GM12878 (cell line): ENCODE measurements around the gene SLC46A2. TPM values are rescaled to one million over a fixed set of nuclear protein-coding genes. Genes with fewer than 3 reads are reported as not detected.

Experiments
- ATAC-seq: fragments of 200-7000 bp; cut with Tn5 transposase; 3 replicates; pipeline ENCODE4 v1.9.1; 2020; ENCODE audit warnings: mild to moderate bottlenecking, moderate library complexity
- BruUV-seq: library from RNA; stranded (reverse); fragments of 400-500 nt; replicated peaks from 2 replicates; lab custom pipeline; 2021; lab: Mats Ljungman, UMichigan
- CTCF ChIA-PET: fragments of 300-600 bp; sonication (Branson Sonifier 250); formaldehyde crosslinking; extraction: SDS; loops from one replicate; lab custom pipeline; 2021; ENCODE audit warnings: inconsistent platforms; lab: Yijun Ruan, JAX
- POLR2A ChIA-PET: fragments of 350-600 bp; formaldehyde crosslinking; extraction: SDS; loops from one replicate; lab custom pipeline; 2021; ENCODE audit warnings: inconsistent platforms; lab: Charles Lee
- RAD21 ChIA-PET: fragments of 300-600 bp; sonication (Branson Sonifier 250); formaldehyde crosslinking; loops from one replicate; lab custom pipeline; 2023; ENCODE audit warnings: antibody characterized with exemption; ENCODE audit not compliant: unreplicated experiment; lab: Charles Lee
- SMC1A ChIA-PET: fragments of 300-600 bp; sonication (Branson Sonifier 250); formaldehyde crosslinking; loops from one replicate; lab custom pipeline; 2023; ENCODE audit not compliant: unreplicated experiment, uncharacterized antibody; lab: Charles Lee
- DNase-seq: peaks from one replicate; pipeline ENCODE4 v3.0.0-alpha.2; 2011; ENCODE audit warnings: low read depth, low spot score
- FAIRE-seq: peaks from 3 replicates; lab custom pipeline; 2011; peaks lifted over from hg19 to GRCh38; lab: Jason Lieb, UNC
- H2AFZ ChIP-seq: 2 replicates; pipeline ENCODE4 v1.6.0; 2011; ENCODE audit warnings: low read depth, low read length, control low read depth; ENCODE audit not compliant: control insufficient read depth
- H3K27ac ChIP-seq: 2 replicates; pipeline ENCODE4 v1.5.1; 2011; ENCODE audit warnings: control low read depth; ENCODE audit not compliant: control insufficient read depth, insufficient read depth
- H3K27me3 ChIP-seq, 2 experiments: replicated peaks in 1 of 2; 2 replicates each; pipeline versions ENCODE4 v1.6.0 to v1.6.1; 2011; ENCODE audit warnings: low read length in 1 of 2; ENCODE audit not compliant: control insufficient read depth in 2 of 2, insufficient read depth in 2 of 2
- H3K36me3 ChIP-seq, 2 experiments: 2 replicates each; pipeline ENCODE4 v1.5.1; 2011; ENCODE audit warnings: low read length in 1 of 2; ENCODE audit not compliant: control insufficient read depth in 2 of 2, insufficient read depth in 2 of 2
- H3K4me1 ChIP-seq: 2 replicates; pipeline ENCODE4 v1.6.1; 2011; ENCODE audit warnings: mild to moderate bottlenecking, low read length, moderate library complexity, mixed read lengths; ENCODE audit not compliant: control insufficient read depth, insufficient read depth
- H3K4me2 ChIP-seq: 2 replicates; pipeline ENCODE4 v1.6.0; 2011; ENCODE audit warnings: control low read depth; ENCODE audit not compliant: control insufficient read depth, insufficient read depth
- H3K4me3 ChIP-seq: fragments of 200-600 bp; sonication (generic); 2 replicates; pipeline ENCODE4 v1.5.1; 2016
- H3K79me2 ChIP-seq: 2 replicates; pipeline ENCODE4 v1.6.0; 2011; ENCODE audit warnings: low read length; ENCODE audit not compliant: control insufficient read depth, insufficient read depth
- H3K9ac ChIP-seq: 2 replicates; pipeline ENCODE4 v1.8.0; 2011; ENCODE audit warnings: low read length, control low read depth, mixed read lengths; ENCODE audit not compliant: control insufficient read depth, insufficient read depth
- H3K9me3 ChIP-seq: replicated peaks from 3 replicates; pipeline ENCODE4 v1.5.1; 2011; ENCODE audit warnings: mild to moderate bottlenecking, low read length; ENCODE audit not compliant: control insufficient read depth, insufficient read depth
- H4K20me1 ChIP-seq: 2 replicates; pipeline ENCODE4 v1.6.0; 2011; ENCODE audit not compliant: control insufficient read depth, insufficient read depth
- EGR1 ChIP-seq, 2 experiments: IDR thresholded peaks; 1 replicate in 1 of 2; 2 replicates in 1 of 2; pipeline ENCODE4 v1.6.1; 2011 to 2012; ENCODE audit warnings: low read depth in 2 of 2, low read length in 2 of 2, borderline replicate concordance in 1 of 2, mild to moderate bottlenecking in 1 of 2, moderate library complexity in 1 of 2
- MEF2A ChIP-seq: IDR thresholded peaks from 2 replicates; pipeline ENCODE4 v1.6.1; 2011; ENCODE audit warnings: low read depth, mild to moderate bottlenecking, low read length, moderate library complexity; ENCODE audit not compliant: insufficient read depth
- NFXL1 ChIP-seq: fragments of 450-650 bp; IDR thresholded peaks from 2 replicates; pipeline ENCODE4 v1.6.1; 2017; ENCODE audit warnings: antibody characterized with exemption, mild to moderate bottlenecking, borderline replicate concordance
- POLR2AphosphoS2 ChIP-seq: IDR thresholded peaks from 2 replicates; pipeline ENCODE4 v1.6.1; 2011; ENCODE audit warnings: low read depth, mild to moderate bottlenecking, low read length, improper control_type of control experiment, moderate library complexity
- STAT3 ChIP-seq: IDR thresholded peaks from 2 replicates; pipeline ENCODE4 v1.6.1; 2011; ENCODE audit warnings: low read depth, low read length, improper control_type of control experiment
- USF2 ChIP-seq: IDR thresholded peaks from 2 replicates; pipeline ENCODE4 v1.6.1; 2011; ENCODE audit warnings: low read depth, low read length, improper control_type of control experiment, borderline replicate concordance
- ZBED1 ChIP-seq: IDR thresholded peaks from 2 replicates; pipeline ENCODE4 v1.6.1; 2016; ENCODE audit warnings: borderline replicate concordance
- ZNF24 ChIP-seq: fragments of 450-650 bp; IDR thresholded peaks from 2 replicates; pipeline ENCODE4 v1.6.1; 2017; ENCODE audit warnings: antibody characterized with exemption, mild to moderate bottlenecking
- ZNF622 ChIP-seq: fragments of 450-650 bp; IDR thresholded peaks from 2 replicates; pipeline ENCODE4 v1.6.1; 2017; ENCODE audit warnings: mild to moderate bottlenecking, inconsistent platforms
- WGBS: methylation state at CpG from one replicate; pipeline ENCODE4 v1.1.6; 2016; ENCODE audit warnings: low lambda C conversion rate; ENCODE audit not compliant: insufficient replicate concordance, insufficient coverage; ENCODE audit errors: missing lambda C conversion rate; 5-methylcytosine and 5-hydroxymethylcytosine counted together
- in situ Hi-C: fragments of 300-500 bp; cut with MboI; formaldehyde crosslinking; loops from 9 replicates; pipeline ENCODE4 v1.14.3; 2018; ENCODE audit warnings: mixed read lengths
- intact Hi-C: fragments of 100-400 bp; cut with micrococcal nuclease; formaldehyde crosslinking; loops from one replicate; pipeline ENCODE4 v1.14.2; 2022; ENCODE audit not compliant: unreplicated experiment
- polyA plus RNA-seq, 11 experiments: library from polyadenylated mRNA; depleted of rRNA in 4 of 11; unstranded in 6 of 11; stranded (reverse) in 5 of 11; fragments of >200 nt; fragmentation: Nextera tagmentation in 4 of 11; fragmentation: Illumina TruSeq in 1 of 11; extraction: Ambion mirVana in 4 of 11; extraction: Trizol in 1 of 11; gene quantifications; 1 replicate in 1 of 11; 2 replicates in 10 of 11; pipeline versions ENCODE4 v1.2.1 to v1.2.3, GENCODE V29; 2011 to 2016; ENCODE audit warnings: inconsistent platforms in 2 of 11, missing spikeins in 2 of 11, low read depth in 1 of 11
- total RNA-seq, 4 experiments: library from RNA; depleted of rRNA in 3 of 4; stranded (reverse); fragments of >200 nt in 3 of 4; fragmentation: Illumina TruSeq in 1 of 4; extraction: Trizol in 1 of 4; gene quantifications; 2 replicates each; pipeline versions ENCODE4 v1.2.1 to v1.2.3, GENCODE V29; 2013 to 2021
- TF ChIP-seq, protein P1 (sequence below): fragments of 450-650 bp; formaldehyde crosslinking; IDR thresholded peaks from 2 replicates; pipeline ENCODE4 v1.4.0; 2022; ENCODE audit warnings: mild to moderate bottlenecking, moderate library complexity

Gene SLC46A2
- total and polyA plus RNA-seq, 10 of the 15 experiments (the other 5 are each of a cell fraction or from before 2014, with no cell fraction given): not detected

GRCh38 chr9:112872019-112872418, 18.7 kb downstream of the SLC46A2 start (continued):
- TF ChIP-seq NFXL1: no peak
- no peak for TF ChIP-seq ZNF24
- TF ChIP-seq STAT3: no peak
- TF ChIP-seq ZBED1: no peak

- Histone ChIP-seq H3K79me2 (no peaks in the 10 kb centered on the region), H3K9ac (no peak overlapping the region), H3K4me2 (no peak overlapping the region), H3K27ac (no peak overlapping the region), H2AFZ (no peak overlapping the region), H3K36me3 (no peaks in the 10 kb centered on the region; a peak in 1 of 4 replicates), H3K4me3 (no peak overlapping the region), H3K4me1 (peaks cover 14% of the 10 kb centered on the region), H3K9me3 (no peaks in the 10 kb centered on the region), H3K27me3 (no peaks in the 10 kb centered on the region; a peak in 1 of 4 replicates), H4K20me1 (no peaks in the 10 kb centered on the region)
- WGBS: 63% methylated on average over 6 of the region's 6 CpGs
- RAD21 ChIA-PET: no interaction called here
- intact Hi-C loops: no loop called here
- no peak for DNase-seq
- no TSS peak for BruUV-seq
- CTCF ChIA-PET: no interaction called here
- no peak for ATAC-seq
- POLR2A ChIA-PET: no interaction called here
- SMC1A ChIA-PET: interaction anchor here (1.3 kb wide), 1 partner anchor 33 kb away, joined by 3 read pairs; no protein-coding TSS in a partner anchor
- TF ChIP-seq EGR1 (IDR thresholded peaks at IDR 0.05; ENCODE audit: borderline replicate concordance in 1 of 2, low read depth in 2 of 2, low read length in 2 of 2): no peak
- TF ChIP-seq ZNF622: no peak
- TF ChIP-seq, protein P1, sequence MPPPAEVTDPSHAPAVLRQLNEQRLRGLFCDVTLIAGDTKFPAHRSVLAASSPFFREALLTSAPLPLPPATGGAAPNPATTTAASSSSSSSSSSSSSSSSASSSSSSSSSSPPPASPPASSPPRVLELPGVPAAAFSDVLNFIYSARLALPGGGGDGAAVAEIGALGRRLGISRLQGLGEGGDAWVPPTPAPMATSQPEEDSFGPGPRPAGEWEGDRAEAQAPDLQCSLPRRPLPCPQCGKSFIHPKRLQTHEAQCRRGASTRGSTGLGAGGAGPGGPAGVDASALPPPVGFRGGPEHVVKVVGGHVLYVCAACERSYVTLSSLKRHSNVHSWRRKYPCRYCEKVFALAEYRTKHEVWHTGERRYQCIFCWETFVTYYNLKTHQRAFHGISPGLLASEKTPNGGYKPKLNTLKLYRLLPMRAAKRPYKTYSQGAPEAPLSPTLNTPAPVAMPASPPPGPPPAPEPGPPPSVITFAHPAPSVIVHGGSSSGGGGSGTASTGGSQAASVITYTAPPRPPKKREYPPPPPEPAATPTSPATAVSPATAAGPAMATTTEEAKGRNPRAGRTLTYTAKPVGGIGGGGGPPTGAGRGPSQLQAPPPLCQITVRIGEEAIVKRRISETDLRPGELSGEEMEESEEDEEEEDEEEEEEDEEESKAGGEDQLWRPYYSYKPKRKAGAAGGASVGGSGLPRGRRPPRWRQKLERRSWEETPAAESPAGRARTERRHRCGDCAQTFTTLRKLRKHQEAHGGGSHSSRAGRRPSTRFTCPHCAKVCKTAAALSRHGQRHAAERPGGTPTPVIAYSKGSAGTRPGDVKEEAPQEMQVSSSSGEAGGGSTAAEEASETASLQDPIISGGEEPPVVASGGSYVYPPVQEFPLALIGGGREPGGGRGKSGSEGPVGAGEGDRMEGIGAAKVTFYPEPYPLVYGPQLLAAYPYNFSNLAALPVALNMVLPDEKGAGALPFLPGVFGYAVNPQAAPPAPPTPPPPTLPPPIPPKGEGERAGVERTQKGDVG (CRISPR knock-in tag): no peak
- no peak for TF ChIP-seq POLR2AphosphoS2
- no peak for TF ChIP-seq MEF2A
- TF ChIP-seq USF2: no peak
- no peak for FAIRE-seq
- in situ Hi-C loops: no loop called here
Observed at GRCh38 chr9:112870556-112870955, 20.1 kb downstream of the SLC46A2 start.
